Measurements from ENCODE around the gene XPO5. TPM values are rescaled to one million over a fixed set of nuclear protein-coding genes. Genes with fewer than 3 reads are reported as not detected.

Gene XPO5
- total and polyA plus RNA-seq, 2 of the 4 experiments (the other 2 are of a cell fraction): 29.0 to 30.1 TPM

- H3K9me1 ChIP-seq (ENCODE audit: insufficient read depth, low read length): peaks cover 3% of the 10 kb centered on the region
- intact Hi-C loops (cut with micrococcal nuclease): no loop called here
- no peaks in the 10 kb centered on the region for H4K20me1 ChIP-seq (ENCODE audit: insufficient read depth, low read length)
- H3K4ac ChIP-seq (ENCODE audit: low read depth, low read length): no peak overlapping the region
- no peak overlapping the region for H2BK15ac ChIP-seq (ENCODE audit: low read depth, low read length)
- DNase-seq (no peak), ATAC-seq (ENCODE audit: low read depth) (no peak)
- H2BK20ac ChIP-seq (ENCODE audit: low read depth, low read length): no peak overlapping the region
- no peak overlapping the region for H4K91ac ChIP-seq (ENCODE audit: insufficient read depth, low read depth, low read length)
- H2BK120ac ChIP-seq (ENCODE audit: low read depth, low read length): no peak overlapping the region
- no CpG with 5 or more reads among the region's 5 CpGs for WGBS, 2 experiments (ENCODE audit: extremely low coverage in 2 of 2, insufficient read length in 1 of 2)
- H3K9me3 ChIP-seq (ENCODE audit: control insufficient read depth, insufficient read depth, low read length): no peaks in the 10 kb centered on the region
- no peak overlapping the region for H2AK5ac ChIP-seq (ENCODE audit: low read depth, low read length)
- H3K4me3 ChIP-seq (ENCODE audit: insufficient read depth, low read depth, low read length): no peak overlapping the region
- no peak overlapping the region for H2AFZ ChIP-seq (replicated peaks; ENCODE audit: low read length, poor library complexity)
- H4K8ac ChIP-seq (ENCODE audit: low read depth in 2 of 2, low read length in 2 of 2): no peak overlapping the region
- no peak overlapping the region for H3K27ac ChIP-seq (ENCODE audit: insufficient read depth, low read length)
- peaks cover 19 to 26% of the 10 kb centered on the region in 2 experiments for H3K79me1 ChIP-seq (ENCODE audit: low read depth in 1 of 2, low read length in 2 of 2)
- H3K14ac ChIP-seq (replicated peaks; ENCODE audit: low read depth, low read length): no peak overlapping the region
- no peak overlapping the region for H3K4me2 ChIP-seq (ENCODE audit: low read depth, low read length)
- no peak overlapping the region for H3K18ac ChIP-seq (ENCODE audit: low read depth, low read length)
- ChIA-PET CTCF (no interaction called here), POLR2A (ENCODE audit: unreplicated experiment) (interaction anchor here (0.6 kb wide), 1 partner anchor 738 kb away, joined by 6 read pairs; no protein-coding TSS in a partner anchor)
- TF ChIP-seq CHD1 (IDR thresholded peaks at IDR 0.05; ENCODE audit: low read depth, low read length): no peak
- TF ChIP-seq, protein P1, sequence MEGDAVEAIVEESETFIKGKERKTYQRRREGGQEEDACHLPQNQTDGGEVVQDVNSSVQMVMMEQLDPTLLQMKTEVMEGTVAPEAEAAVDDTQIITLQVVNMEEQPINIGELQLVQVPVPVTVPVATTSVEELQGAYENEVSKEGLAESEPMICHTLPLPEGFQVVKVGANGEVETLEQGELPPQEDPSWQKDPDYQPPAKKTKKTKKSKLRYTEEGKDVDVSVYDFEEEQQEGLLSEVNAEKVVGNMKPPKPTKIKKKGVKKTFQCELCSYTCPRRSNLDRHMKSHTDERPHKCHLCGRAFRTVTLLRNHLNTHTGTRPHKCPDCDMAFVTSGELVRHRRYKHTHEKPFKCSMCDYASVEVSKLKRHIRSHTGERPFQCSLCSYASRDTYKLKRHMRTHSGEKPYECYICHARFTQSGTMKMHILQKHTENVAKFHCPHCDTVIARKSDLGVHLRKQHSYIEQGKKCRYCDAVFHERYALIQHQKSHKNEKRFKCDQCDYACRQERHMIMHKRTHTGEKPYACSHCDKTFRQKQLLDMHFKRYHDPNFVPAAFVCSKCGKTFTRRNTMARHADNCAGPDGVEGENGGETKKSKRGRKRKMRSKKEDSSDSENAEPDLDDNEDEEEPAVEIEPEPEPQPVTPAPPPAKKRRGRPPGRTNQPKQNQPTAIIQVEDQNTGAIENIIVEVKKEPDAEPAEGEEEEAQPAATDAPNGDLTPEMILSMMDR (conservative IDR thresholded peaks at IDR 0.05; ENCODE audit: low read depth, low read length): no peak
- no peaks in the 10 kb centered on the region for H3K4me1 ChIP-seq (ENCODE audit: control insufficient read depth, insufficient read depth, low read length)
- no peaks in the 10 kb centered on the region for H3K27me3 ChIP-seq (ENCODE audit: control insufficient read depth, insufficient read depth, low read length)
- no peak overlapping the region for H3K23ac ChIP-seq (ENCODE audit: low read depth, low read length)
- no peak overlapping the region for H3K9ac ChIP-seq (ENCODE audit: low read depth, low read length)
- BruUV-seq (replicated peaks): no TSS peak
- no peak overlapping the region for H2BK5ac ChIP-seq (ENCODE audit: low read depth, low read length, poor library complexity, severe bottlenecking)
- no peak overlapping the region for H2AK9ac ChIP-seq (replicated peaks; ENCODE audit: low read depth, low read length, poor library complexity)
- no peak overlapping the region for H4K5ac ChIP-seq (ENCODE audit: low read depth, low read length)
- dilution Hi-C loops (cut with HindIII; ENCODE audit: low sequenced_read_pairs, unreplicated experiment): no loop called here
- H3K56ac ChIP-seq (ENCODE audit: extremely low read depth, insufficient read depth, low read length): no peak overlapping the region
- H3K36me3 ChIP-seq (ENCODE audit: control insufficient read depth, insufficient read depth, low read length): peaks cover 32% of the 10 kb centered on the region
- in situ Hi-C loops (cut with MboI; ENCODE audit: low sequenced_read_pairs): no loop called here
These were observed 12.4 kb upstream of the XPO5 start for GRCh38 chr6:43588194-43588593.
